ENCODE results near the gene RREB1. TPM values are rescaled to one million over a fixed set of nuclear protein-coding genes. Genes with fewer than 3 reads are reported as not detected.
"Not testable (repeated sequence)": the region's sequence is repeated elsewhere in the genome, so short reads cannot be mapped to it uniquely, and the experiment has no call there.

The RREB1 gene
- total RNA-seq, 2 experiments from 2014 or later: 18.7 to 19.7 TPM

DNA sequence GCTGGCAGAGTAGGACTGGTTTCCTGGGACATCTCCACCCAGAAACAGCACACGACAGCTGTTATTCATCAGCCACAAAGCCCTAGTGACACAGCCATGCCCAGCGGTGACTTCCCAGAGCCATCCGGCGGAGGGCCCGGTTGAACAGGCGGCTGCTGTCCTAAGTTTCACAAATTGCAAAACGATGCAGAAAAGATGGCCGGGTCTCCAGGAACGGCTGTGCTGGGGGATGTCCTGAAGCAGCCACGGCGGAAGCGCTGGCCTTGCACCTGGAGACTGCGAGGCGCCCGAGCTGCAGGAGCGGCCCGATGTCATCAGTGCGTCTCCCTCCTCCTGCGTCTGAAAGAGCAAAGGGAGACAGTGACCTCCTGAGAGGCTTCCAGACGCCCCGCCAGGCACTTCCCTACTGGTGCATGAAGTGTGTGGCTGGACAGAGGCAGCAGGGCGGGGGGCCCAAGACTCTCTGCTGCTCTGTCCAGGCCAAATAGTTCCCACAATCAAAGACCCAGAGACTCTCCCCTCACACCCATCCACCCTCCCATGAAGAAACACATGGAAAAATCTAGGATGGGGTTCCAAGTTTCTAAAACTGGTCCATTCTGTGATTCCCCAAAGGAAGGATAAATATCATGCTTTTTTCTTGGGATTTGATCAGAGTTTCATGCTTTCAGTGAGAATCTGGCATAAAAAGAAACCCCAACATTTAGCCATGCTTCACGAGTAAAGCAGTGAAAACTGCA lies 161.2 kb downstream of the RREB1 start:
- TF ChIP-seq, protein P1, sequence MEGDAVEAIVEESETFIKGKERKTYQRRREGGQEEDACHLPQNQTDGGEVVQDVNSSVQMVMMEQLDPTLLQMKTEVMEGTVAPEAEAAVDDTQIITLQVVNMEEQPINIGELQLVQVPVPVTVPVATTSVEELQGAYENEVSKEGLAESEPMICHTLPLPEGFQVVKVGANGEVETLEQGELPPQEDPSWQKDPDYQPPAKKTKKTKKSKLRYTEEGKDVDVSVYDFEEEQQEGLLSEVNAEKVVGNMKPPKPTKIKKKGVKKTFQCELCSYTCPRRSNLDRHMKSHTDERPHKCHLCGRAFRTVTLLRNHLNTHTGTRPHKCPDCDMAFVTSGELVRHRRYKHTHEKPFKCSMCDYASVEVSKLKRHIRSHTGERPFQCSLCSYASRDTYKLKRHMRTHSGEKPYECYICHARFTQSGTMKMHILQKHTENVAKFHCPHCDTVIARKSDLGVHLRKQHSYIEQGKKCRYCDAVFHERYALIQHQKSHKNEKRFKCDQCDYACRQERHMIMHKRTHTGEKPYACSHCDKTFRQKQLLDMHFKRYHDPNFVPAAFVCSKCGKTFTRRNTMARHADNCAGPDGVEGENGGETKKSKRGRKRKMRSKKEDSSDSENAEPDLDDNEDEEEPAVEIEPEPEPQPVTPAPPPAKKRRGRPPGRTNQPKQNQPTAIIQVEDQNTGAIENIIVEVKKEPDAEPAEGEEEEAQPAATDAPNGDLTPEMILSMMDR (IDR thresholded peaks at IDR 0.05): no peak
- ATAC-seq: no peak
- Mint-ChIP-seq H3K4me3 (no peak overlapping the region), H3K27me3 (peaks cover 2% of the 10 kb centered on the region), H3K27ac (no peak overlapping the region), H3K36me3 (ENCODE audit: low read depth) (no peaks in the 10 kb centered on the region), H3K4me1 (ENCODE audit: low read depth) (no peaks in the 10 kb centered on the region), H3K9me3 (peaks cover 3% of the 10 kb centered on the region)
- intact Hi-C loops (cut with micrococcal nuclease): no loop called here
- CTCF ChIA-PET: no interaction called here
- POLR2A ChIA-PET: no interaction called here
- no peak for DNase-seq

DNA sequence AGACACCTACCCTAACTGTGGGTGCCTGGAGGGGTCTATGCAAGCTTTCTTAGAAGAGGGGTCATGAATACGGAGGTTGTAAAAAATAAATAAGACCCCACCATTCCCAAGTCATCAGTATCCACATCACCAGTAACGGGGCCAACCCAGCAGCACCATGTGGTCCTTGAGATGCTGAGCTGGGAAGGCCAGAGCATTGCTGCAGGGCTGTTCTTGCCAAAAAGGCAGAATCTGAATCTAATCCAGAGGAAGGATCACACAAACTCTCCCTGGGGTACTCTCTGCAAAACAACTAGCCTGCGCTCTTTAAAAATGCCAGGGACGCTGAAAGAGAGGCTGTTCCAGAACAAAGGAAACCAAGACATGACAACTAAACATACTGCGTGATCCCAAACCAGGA lies 162.1 kb downstream of the RREB1 start:
- Mint-ChIP-seq H3K4me3 (no peak overlapping the region), H3K9me3 (peaks cover 3% of the 10 kb centered on the region), H3K27me3 (peaks cover 2% of the 10 kb centered on the region), H3K27ac (no peak overlapping the region), H3K36me3 (ENCODE audit: low read depth) (no peaks in the 10 kb centered on the region), H3K4me1 (ENCODE audit: low read depth) (no peaks in the 10 kb centered on the region)
- ATAC-seq: no peak
- TF ChIP-seq, protein P1 (IDR thresholded peaks at IDR 0.05): no peak
- intact Hi-C loops (cut with micrococcal nuclease): no loop called here
- POLR2A ChIA-PET: no interaction called here
- CTCF ChIA-PET: no interaction called here
- DNase-seq: no peak

DNA sequence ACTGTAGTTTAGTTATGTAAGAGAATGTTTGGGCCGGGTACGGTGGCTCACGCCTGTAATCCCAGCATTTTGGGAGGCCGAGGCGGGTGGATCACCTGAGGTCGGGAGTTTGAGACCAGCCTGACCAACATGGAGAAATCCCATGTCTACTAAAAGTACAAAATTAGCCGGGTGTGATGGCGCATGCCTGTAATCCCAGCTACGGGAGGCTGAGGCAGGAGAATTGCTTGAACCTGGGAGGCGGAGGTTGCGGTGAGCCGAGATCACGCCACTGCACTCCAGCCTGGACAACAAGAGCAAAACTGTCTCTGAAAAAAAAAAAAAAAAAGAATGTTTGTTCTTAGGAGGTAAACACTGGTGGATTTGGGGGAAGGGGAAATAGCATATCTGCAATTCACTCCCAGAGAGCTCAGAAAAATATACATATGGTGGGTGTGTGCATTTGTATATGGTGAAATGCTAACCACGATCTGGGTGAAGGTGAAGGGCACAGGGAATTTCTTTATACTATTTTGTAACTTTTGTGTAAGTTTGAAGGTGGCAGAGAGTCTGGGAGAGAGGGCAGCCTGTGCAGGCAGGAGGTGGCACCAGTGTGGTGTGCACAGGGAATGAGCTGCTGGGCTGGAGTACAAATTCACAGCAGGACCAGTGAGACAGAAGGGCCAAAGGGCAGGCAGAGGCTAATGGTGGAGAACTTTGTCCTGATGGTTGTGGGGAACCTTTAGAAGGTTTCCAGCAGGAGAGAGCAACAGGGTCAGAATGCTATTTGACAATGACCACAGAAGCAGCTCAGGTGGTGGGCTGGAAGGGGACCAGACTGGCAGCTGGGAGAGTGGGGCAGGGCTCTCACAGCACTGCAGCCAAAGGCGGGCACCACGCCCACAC lies 162.8 kb downstream of the RREB1 start:
- POLR2A ChIA-PET: interaction anchor here (1.2 kb wide), 1 partner anchor 9 kb away, joined by 4 read pairs; no protein-coding TSS in a partner anchor
- DNase-seq (no peak), ATAC-seq (no peak)
- Mint-ChIP-seq H3K27me3 (peaks cover 2% of the 10 kb centered on the region), H3K9me3 (peaks cover 3% of the 10 kb centered on the region), H3K36me3 (ENCODE audit: low read depth) (no peaks in the 10 kb centered on the region), H3K4me3 (no peak overlapping the region), H3K4me1 (ENCODE audit: low read depth) (no peaks in the 10 kb centered on the region), H3K27ac (no peak overlapping the region)
- CTCF ChIA-PET: no interaction called here
- TF ChIP-seq, protein P1 (IDR thresholded peaks at IDR 0.05): no peak
- intact Hi-C loops (cut with micrococcal nuclease): no loop called here

DNA sequence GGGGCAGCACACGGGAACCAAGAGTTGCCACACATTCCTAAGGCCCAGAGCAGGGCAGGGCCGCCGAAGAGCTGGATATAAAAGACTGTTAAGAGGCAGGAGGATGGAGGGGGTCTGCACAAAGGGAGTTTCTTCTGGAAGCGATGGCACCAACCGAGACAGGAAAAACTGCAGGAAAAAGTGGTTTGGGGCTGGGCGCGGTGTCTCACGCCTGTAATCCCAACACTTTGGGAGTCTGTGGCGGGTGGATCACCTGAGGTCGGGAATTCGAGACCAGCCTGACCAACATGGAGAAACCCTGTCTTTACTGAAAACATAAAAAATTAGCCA lies 163.4 kb downstream of the RREB1 start:
- CTCF ChIA-PET: no interaction called here
- TF ChIP-seq, protein P1 (IDR thresholded peaks at IDR 0.05): no peak
- H3K4me1 Mint-ChIP-seq (ENCODE audit: low read depth): no peaks in the 10 kb centered on the region
- DNase-seq (no peak), ATAC-seq (no peak)
- no peak overlapping the region for H3K4me3 Mint-ChIP-seq
- peaks cover 2% of the 10 kb centered on the region for H3K27me3 Mint-ChIP-seq
- peaks cover under 1% of the 10 kb centered on the region for H3K9me3 Mint-ChIP-seq
- POLR2A ChIA-PET: interaction anchor here (1.2 kb wide), 1 partner anchor 9 kb away, joined by 4 read pairs; no protein-coding TSS in a partner anchor
- intact Hi-C loops (cut with micrococcal nuclease): no loop called here
- H3K36me3 Mint-ChIP-seq (ENCODE audit: low read depth): no peaks in the 10 kb centered on the region
- H3K27ac Mint-ChIP-seq: no peak overlapping the region

DNA sequence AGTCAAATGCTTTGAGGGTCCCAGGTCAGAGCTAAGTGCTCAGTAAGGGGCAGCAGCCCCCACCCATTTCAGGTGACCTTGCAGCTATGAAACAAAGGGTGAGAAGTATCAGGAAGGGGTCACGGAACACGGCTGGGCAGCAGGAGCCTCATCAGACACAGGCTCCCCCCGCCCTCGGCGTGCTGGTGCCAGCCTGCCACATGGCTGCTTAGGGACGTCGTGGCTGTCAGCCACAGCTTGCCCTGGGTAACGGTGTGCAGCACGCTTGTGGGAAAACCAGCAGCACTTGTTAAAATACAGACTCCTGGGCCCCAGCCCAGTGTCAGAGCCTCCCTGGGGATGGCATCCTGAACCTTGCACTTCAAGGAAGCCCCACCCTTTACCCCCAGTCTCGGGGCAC lies 165.9 kb downstream of the RREB1 start:
- H3K27me3 Mint-ChIP-seq: peaks cover 2% of the 10 kb centered on the region
- no peak overlapping the region for H3K4me3 Mint-ChIP-seq
- H3K4me1 Mint-ChIP-seq (ENCODE audit: low read depth): no peaks in the 10 kb centered on the region
- H3K36me3 Mint-ChIP-seq (ENCODE audit: low read depth): no peaks in the 10 kb centered on the region
- ChIA-PET CTCF (interaction anchor here (2.0 to 3.1 kb wide), 2 partner anchors 12 to 87 kb away, joined by 5 to 30 read pairs; no protein-coding TSS in a partner anchor), POLR2A (no interaction called here)
- H3K9me3 Mint-ChIP-seq: no peaks in the 10 kb centered on the region
- intact Hi-C loops (cut with micrococcal nuclease): no loop called here
- TF ChIP-seq, protein P1 (IDR thresholded peaks at IDR 0.05): no peak
- DNase-seq: no peak
- no peak for ATAC-seq
- no peak overlapping the region for H3K27ac Mint-ChIP-seq

DNA sequence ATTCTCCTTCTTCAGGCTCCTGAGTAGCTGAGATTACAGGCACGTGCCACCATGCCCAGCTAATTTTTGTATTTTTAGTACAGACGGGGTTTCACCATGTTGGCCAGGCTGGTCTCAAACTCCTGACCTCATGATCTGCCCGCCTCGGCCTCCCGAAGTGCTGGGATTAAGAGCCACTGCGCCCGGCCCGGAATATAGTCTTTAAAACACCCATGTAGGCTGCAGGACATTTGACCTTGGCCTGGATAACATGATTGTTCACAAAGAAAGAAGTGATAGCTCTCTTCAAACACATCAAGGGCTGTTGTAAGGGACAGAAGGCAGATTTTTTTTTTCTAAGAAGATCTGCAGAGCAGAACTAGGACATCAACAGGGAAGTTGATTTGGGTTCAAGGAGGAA lies 166.8 kb downstream of the RREB1 start:
- H3K4me1 Mint-ChIP-seq (ENCODE audit: low read depth); H3K4me3 Mint-ChIP-seq; H3K36me3 Mint-ChIP-seq (ENCODE audit: low read depth); H3K27me3 Mint-ChIP-seq; DNase-seq; H3K27ac Mint-ChIP-seq; H3K9me3 Mint-ChIP-seq; intact Hi-C loops (cut with micrococcal nuclease); ATAC-seq: not testable (repeated sequence)
- ChIA-PET POLR2A (interaction anchor here (1.4 kb wide), 1 partner anchor 12 kb away, joined by 4 read pairs; no protein-coding TSS in a partner anchor), CTCF (interaction anchor here (1.5 to 3.3 kb wide), 8 partner anchors 11 to 344 kb away, joined by 5 to 36 read pairs (median 16); no protein-coding TSS in a partner anchor)
